ENCODE measurements around the gene NSMCE1. TPM values are rescaled to one million over a fixed set of nuclear protein-coding genes. Genes with fewer than 3 reads are reported as not detected.
"Not testable (repeated sequence)": the region's sequence is repeated elsewhere in the genome, so short reads cannot be mapped to it uniquely, and the experiment has no call there.

The NSMCE1 gene
- total RNA-seq, 2 experiments from 2014 or later, result 112 to 117 TPM

DNA sequence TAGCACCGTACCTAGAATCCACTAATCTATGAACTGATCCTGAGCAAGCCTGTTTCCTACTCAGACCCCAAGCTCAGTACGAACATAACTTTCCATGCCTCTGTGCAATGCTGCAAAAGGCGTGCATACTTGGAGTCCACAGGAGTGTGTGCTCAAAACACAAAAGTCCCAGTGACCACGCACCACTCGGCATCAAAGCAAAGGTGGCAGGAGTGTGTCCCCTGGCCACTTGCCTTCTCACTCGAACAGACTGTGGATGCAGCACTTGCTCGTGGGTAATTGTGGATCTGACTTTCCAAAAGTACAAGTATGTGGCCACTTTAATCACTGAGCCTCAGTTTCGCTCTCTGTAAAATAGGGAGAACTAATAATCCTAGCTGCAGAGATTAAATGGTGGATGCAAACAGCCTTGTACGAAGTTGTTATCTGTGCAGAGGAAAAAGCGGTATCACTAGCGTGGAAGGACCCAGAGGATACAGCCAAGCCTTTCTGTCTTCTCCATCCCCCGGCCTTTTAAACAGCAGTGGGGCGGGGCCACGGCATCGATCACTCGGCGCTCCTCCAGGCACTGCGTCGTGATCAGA, 65.6 kb downstream of the NSMCE1 start:
- Mint-ChIP-seq H3K4me1 (ENCODE audit: low read depth) (peaks cover 54% of the 10 kb centered on the region), H3K27ac (peak overlapping the region; percentile 100), H3K4me3 (peak overlapping the region; percentile 99), H3K27me3 (ENCODE audit: low read depth) (no peaks in the 10 kb centered on the region), H3K36me3 (ENCODE audit: low read depth) (peaks cover 3% of the 10 kb centered on the region), H3K9me3 (peaks cover 5% of the 10 kb centered on the region)
- DNase-seq, result peak; percentile 94
- intact Hi-C loops (cut with micrococcal nuclease), result loop anchor here (1.0 kb wide), 5 partner anchors 24 to 205 kb away; no protein-coding TSS in a partner anchor
- CTCF ChIA-PET, result interaction anchor here (0.6 to 3.6 kb wide), 7 partner anchors 24 to 1015 kb away, joined by 3 to 13 read pairs (median 5); no protein-coding TSS in a partner anchor

DNA sequence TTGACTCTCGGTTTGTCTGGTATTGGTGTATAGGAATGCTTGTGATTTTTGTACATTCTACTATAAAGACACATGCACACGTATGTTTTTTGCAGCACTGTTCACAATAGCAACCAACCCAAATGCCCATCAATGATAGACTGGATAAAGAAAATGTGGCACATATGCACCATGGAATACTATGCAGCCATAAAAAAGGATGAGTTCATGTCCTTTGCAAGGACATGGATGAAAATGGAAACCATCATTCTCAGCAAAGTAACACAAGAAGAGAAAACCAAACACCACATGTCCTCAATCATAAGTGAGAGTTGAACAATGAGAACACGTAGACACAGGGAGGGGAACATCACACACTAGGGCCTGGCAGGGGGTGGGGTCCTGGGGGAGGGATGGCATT, 67.7 kb downstream of the NSMCE1 start:
- H3K4me3 Mint-ChIP-seq; CTCF ChIA-PET; H3K36me3 Mint-ChIP-seq (ENCODE audit: low read depth); H3K9me3 Mint-ChIP-seq; DNase-seq; intact Hi-C loops (cut with micrococcal nuclease); H3K27me3 Mint-ChIP-seq (ENCODE audit: low read depth): not testable (repeated sequence)
- Mint-ChIP-seq H3K27ac (peak overlapping the region; percentile 87), H3K4me1 (ENCODE audit: low read depth) (peaks cover 62% of the 10 kb centered on the region)

DNA sequence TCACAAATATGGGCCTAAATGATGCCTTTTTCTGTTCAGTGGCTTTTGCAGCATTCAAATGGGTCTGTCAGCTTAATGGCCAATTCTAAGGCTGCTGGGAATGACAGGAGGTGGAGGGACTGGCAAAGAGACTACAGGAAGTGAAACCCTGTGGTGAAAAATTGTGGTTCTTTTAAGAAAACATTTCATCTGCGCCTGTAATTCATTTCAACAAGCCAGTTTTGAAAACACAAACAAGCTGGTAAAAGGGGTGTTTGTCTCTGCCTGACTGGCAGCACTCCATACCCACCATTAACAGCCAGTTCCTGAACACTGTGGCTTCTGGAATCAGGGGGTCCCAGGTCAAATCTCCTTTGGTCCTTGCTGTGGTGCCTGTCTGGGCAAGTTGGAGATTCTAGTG, 68.8 kb downstream of the NSMCE1 start:
- Mint-ChIP-seq H3K27me3 (ENCODE audit: low read depth) (no peaks in the 10 kb centered on the region), H3K27ac (peak overlapping the region; percentile 87), H3K4me3 (no peak overlapping the region), H3K9me3 (peaks cover 14% of the 10 kb centered on the region), H3K36me3 (ENCODE audit: low read depth) (peaks cover 6% of the 10 kb centered on the region), H3K4me1 (ENCODE audit: low read depth) (peaks cover 73% of the 10 kb centered on the region)
- intact Hi-C loops (cut with micrococcal nuclease), result loop anchor here (1.0 kb wide), 1 partner anchor 30 kb away; no protein-coding TSS in a partner anchor
- CTCF ChIA-PET, result interaction anchor here (0.9 to 2.0 kb wide), 4 partner anchors 14 to 44 kb away, joined by 3 to 12 read pairs (median 4); no protein-coding TSS in a partner anchor
- peak; percentile 60 for DNase-seq

DNA sequence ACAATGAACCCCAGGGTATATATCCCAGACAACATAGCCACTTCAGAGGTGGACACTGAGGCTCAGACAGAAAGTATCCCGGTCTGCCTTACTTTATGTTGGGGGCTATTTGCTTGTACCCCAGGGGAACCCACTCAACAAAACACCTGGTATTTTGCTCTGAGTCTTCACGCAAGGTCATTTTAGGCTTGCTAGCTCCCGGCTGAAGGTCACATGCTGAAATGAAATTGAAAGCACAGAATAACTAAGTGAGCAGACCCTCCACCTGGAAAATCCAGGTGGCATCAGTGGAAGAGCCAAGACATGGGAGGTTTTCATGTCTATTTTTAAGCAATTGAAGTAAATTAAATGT, 69.4 kb downstream of the NSMCE1 start:
- no peak overlapping the region for H3K4me3 Mint-ChIP-seq
- H3K9me3 Mint-ChIP-seq, result peaks cover 19% of the 10 kb centered on the region
- no peaks in the 10 kb centered on the region for H3K27me3 Mint-ChIP-seq (ENCODE audit: low read depth)
- peaks cover 6% of the 10 kb centered on the region for H3K36me3 Mint-ChIP-seq (ENCODE audit: low read depth)
- no peak for DNase-seq
- CTCF ChIA-PET, result interaction anchor here (1.4 to 2.0 kb wide), 3 partner anchors 18 to 43 kb away, joined by 3 to 12 read pairs (median 4); no protein-coding TSS in a partner anchor
- peaks cover 71% of the 10 kb centered on the region for H3K4me1 Mint-ChIP-seq (ENCODE audit: low read depth)
- intact Hi-C loops (cut with micrococcal nuclease), result loop anchor here (1.0 kb wide), 1 partner anchor 30 kb away; no protein-coding TSS in a partner anchor
- H3K27ac Mint-ChIP-seq, result peak overlapping the region; percentile 46

DNA sequence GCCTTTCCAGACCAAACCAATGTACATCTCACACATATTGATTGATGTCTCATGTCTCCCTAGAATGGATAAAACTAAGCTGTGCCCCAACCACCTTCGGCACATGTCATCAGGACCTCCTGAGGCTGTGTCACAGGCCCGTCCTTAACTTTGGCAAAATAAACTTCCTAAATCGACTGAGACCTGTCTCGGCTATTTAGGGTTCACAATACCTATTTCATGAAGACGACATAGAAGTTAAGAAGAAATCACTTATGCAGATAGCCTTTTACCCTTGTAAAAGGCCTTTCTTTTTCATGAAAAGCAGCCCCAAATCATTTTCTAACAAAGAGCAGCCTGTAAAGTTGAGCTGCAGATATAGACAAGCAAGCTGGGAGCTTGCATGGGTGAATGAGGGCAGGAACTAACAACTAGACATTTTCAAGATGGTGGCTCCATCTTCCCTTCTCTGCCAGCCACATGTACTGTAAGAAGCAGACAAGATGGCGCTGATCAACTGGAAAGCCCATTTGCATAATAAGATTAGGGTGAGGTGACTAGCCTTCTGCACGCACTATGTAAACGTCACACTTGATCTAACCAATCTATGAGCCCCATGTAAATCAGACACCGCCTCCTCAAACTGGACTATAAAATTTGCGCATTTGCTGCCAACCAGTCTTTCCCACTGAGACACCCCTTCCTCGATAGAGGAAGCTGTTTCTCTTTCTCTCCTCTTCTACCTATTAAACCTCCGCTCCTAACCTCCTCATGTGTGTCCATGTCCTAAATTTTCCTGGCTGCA, 69.9 kb downstream of the NSMCE1 start:
- DNase-seq, result no peak
- no peaks in the 10 kb centered on the region for H3K27me3 Mint-ChIP-seq (ENCODE audit: low read depth)
- no peak overlapping the region for H3K4me3 Mint-ChIP-seq
- H3K4me1 Mint-ChIP-seq (ENCODE audit: low read depth), result peaks cover 69% of the 10 kb centered on the region
- CTCF ChIA-PET, result interaction anchor here (1.4 to 3.7 kb wide), 4 partner anchors 17 to 43 kb away, joined by 3 to 22 read pairs (median 8); no protein-coding TSS in a partner anchor
- peak overlapping the region; percentile 46 for H3K27ac Mint-ChIP-seq
- H3K36me3 Mint-ChIP-seq (ENCODE audit: low read depth), result peaks cover 3% of the 10 kb centered on the region
- intact Hi-C loops (cut with micrococcal nuclease), result loop anchor here (1.0 kb wide), 1 partner anchor 29 kb away; no protein-coding TSS in a partner anchor
- peaks cover 22% of the 10 kb centered on the region for H3K9me3 Mint-ChIP-seq

DNA sequence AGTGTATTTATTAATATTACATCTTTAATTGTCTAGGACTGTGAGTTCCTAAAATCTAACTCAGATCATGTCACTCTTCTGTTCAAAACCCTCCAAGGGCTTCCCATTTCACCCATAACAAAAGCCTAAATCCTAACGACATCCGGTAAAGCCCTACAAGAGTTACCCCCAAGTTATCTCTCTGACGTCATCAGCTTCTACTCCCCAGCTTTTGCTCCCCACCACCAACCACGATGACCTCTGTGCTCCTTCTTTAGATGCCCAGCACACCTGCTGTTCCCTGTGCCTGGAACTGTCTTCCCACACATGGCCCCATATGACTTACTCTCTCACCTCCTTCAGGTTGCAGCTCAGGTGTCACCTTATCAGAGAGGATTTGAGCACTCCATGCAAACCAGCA, 71.6 kb downstream of the NSMCE1 start:
- CTCF ChIA-PET, result interaction anchor here (3.7 kb wide), 1 partner anchor 17 kb away, joined by 22 read pairs; no protein-coding TSS in a partner anchor
- Mint-ChIP-seq H3K4me3 (no peak overlapping the region), H3K9me3 (peaks cover 22% of the 10 kb centered on the region), H3K36me3 (ENCODE audit: low read depth) (peaks cover 3% of the 10 kb centered on the region), H3K27ac (no peak overlapping the region), H3K4me1 (ENCODE audit: low read depth) (peaks cover 56% of the 10 kb centered on the region), H3K27me3 (ENCODE audit: low read depth) (no peaks in the 10 kb centered on the region)
- intact Hi-C loops (cut with micrococcal nuclease), result no loop called here
- DNase-seq, result no peak

DNA sequence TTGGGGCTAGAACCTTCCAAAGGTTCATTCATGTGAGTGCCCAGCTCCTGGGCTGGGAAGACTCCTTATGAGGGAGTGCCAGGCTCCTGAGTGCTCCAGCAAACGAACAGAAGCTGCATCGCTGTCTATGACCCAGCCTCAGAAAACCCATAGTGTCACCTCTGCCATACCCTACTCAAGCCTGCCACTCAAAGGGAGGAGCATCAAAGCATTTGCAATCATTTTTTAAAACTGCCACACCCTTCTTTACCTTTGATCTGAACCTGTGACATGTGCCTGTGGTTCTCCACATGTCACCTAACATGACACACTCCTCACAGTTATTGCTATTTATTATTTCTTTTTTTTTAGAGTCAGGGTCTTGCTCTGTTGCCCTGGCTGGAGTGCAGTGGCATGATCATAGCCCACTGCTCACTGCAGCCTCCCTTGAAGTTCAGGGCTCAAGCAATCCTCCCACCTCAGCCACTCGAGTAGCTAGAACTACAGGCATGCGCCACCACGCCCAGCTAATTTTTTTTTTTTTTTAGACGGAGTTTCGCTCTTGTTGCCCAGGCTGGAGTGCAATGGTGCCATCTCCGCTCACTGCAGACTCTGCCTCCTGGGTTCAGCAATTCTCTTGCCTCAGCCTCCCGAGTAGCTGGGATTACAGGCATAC, 72.5 kb downstream of the NSMCE1 start:
- peak overlapping the region; percentile 43 for H3K27ac Mint-ChIP-seq
- no peaks in the 10 kb centered on the region for H3K27me3 Mint-ChIP-seq (ENCODE audit: low read depth)
- H3K9me3 Mint-ChIP-seq, result peaks cover 21% of the 10 kb centered on the region
- intact Hi-C loops (cut with micrococcal nuclease), result loop anchor here (1.0 kb wide), 1 partner anchor 17 kb away; no protein-coding TSS in a partner anchor
- peaks cover 51% of the 10 kb centered on the region for H3K4me1 Mint-ChIP-seq (ENCODE audit: low read depth)
- no peak overlapping the region for H3K4me3 Mint-ChIP-seq
- CTCF ChIA-PET, result interaction anchor here (0.7 to 3.7 kb wide), 4 partner anchors 15 to 41 kb away, joined by 3 to 22 read pairs (median 6); no protein-coding TSS in a partner anchor
- peak; percentile 39 for DNase-seq
- H3K36me3 Mint-ChIP-seq (ENCODE audit: low read depth), result peaks cover 3% of the 10 kb centered on the region

DNA sequence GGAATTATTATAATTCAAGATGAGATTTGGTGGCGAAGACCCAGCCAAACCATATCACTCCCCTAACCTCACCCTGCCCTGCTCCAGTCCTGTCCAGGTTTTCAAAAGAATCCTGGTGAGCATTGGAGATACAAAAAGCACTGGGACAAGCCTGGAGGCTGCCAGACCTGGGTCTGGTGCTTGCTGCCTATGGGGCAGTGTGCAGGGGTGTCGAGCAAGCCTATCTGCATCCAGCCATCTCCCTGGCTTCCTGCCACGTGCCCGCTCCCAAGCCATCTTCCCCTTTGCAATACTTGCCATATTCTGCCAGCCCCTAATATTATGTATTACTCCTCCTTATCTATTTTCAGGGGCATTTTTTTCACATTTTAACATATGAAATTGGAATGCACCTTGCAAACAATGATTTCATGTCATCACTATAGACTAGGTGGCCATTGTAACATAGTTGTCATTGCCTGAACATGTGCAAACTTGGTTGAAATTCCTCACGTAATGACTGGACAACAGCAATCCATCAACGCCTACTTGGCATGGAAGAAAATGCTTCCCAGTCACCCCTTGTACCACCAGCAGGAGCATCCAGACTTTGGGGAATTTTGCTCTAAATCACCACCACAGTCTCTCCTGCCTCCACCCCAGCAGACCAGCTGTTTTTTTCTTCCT, 73.4 kb downstream of the NSMCE1 start:
- CTCF ChIA-PET, result interaction anchor here (0.7 to 3.7 kb wide), 3 partner anchors 16 to 42 kb away, joined by 3 to 22 read pairs (median 6); no protein-coding TSS in a partner anchor
- intact Hi-C loops (cut with micrococcal nuclease), result no loop called here
- Mint-ChIP-seq H3K4me3 (no peak overlapping the region), H3K27ac (no peak overlapping the region), H3K36me3 (ENCODE audit: low read depth) (peaks cover 3% of the 10 kb centered on the region), H3K9me3 (peaks cover 17% of the 10 kb centered on the region), H3K27me3 (ENCODE audit: low read depth) (no peaks in the 10 kb centered on the region), H3K4me1 (ENCODE audit: low read depth) (peaks cover 42% of the 10 kb centered on the region)
- no peak for DNase-seq

DNA sequence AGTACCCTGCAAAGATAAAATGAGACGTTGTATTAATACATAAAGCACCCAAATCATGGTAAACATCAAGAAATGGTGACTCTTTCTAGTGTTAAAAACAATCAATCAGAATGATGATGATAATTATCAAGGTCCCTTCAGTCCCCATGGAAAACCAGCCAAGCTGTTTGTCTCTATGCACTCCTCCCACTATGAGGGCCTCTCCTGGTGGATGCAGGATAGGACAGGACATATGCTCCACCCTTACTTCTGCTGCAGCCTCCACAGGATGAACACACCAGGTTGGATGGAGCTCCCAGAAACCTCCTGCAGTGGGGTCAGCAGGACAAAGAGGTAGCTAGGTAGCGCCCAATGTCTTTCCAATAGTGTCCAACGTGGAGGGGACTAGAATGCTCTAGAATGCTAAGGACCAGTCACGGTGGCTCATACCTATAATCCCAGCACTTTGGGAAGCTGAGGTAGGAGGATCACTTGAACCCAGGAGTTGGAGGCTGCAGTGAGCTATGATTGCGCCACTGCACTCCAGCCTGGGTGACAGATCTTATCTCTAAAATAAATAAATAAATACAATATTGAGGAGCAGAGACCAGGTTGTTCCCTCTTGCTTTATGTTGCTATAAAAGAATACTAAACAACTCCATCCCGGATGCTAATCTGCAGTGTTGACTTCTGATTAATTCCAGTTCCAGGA, 75.1 kb downstream of the NSMCE1 start:
- H3K4me1 Mint-ChIP-seq (ENCODE audit: low read depth), result peaks cover 27% of the 10 kb centered on the region
- peaks cover 3% of the 10 kb centered on the region for H3K36me3 Mint-ChIP-seq (ENCODE audit: low read depth)
- no peak overlapping the region for H3K27ac Mint-ChIP-seq
- no peak for DNase-seq
- CTCF ChIA-PET, result interaction anchor here (1.0 kb wide), 1 partner anchor 14 kb away, joined by 6 read pairs; no protein-coding TSS in a partner anchor
- peaks cover 17% of the 10 kb centered on the region for H3K9me3 Mint-ChIP-seq
- intact Hi-C loops (cut with micrococcal nuclease), result no loop called here
- no peaks in the 10 kb centered on the region for H3K27me3 Mint-ChIP-seq (ENCODE audit: low read depth)
- H3K4me3 Mint-ChIP-seq, result no peak overlapping the region

DNA sequence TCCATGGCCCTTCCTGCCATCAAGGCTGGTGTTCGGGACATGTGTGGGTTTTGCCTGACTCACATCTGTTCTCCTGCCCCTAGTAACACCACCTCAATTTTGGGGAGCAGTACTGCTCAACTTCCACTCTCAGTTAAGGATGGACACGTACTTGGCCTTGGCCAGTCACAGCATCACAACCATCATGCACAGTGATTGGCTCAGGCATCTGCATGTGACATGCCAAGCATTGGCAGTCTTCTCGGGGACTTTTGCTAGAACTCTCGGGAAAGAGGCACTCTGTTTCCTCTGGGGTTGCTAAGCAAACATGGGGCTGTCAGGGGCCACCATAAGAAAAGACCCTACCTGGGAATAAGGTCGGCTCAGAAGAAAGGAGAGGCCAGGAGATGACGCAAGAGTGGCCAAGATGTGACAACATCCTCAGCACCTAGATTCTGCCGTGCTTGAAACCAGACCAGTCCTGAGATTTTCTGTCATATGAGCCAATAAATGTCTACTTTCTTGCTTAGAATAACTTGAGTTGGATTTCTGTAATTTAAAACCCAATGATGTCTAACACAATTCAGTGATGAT, 77.1 kb downstream of the NSMCE1 start:
- DNase-seq, result no peak
- Mint-ChIP-seq H3K4me3 (no peak overlapping the region), H3K27ac (no peak overlapping the region), H3K27me3 (ENCODE audit: low read depth) (no peaks in the 10 kb centered on the region), H3K4me1 (ENCODE audit: low read depth) (peaks cover 18% of the 10 kb centered on the region), H3K36me3 (ENCODE audit: low read depth) (peaks cover 3% of the 10 kb centered on the region), H3K9me3 (peaks cover 17% of the 10 kb centered on the region)
- intact Hi-C loops (cut with micrococcal nuclease), result no loop called here
- CTCF ChIA-PET, result interaction anchor here (4.7 kb wide), 1 partner anchor 12 kb away, joined by 18 read pairs; no protein-coding TSS in a partner anchor

Measured in activated naive CD4-positive, alpha-beta T cell treated with anti-CD3 and anti-CD28 coated beads for 36 hours (primary cell).